Cerebellar cortex (tissue), 1 donor: Measurements from ENCODE around the gene AQP9.
A peak's percentile ranks its signal among the peaks of the same experiment; 100 is the strongest.

Experiments
- DNase-seq: peaks from one replicate; pipeline ENCODE4 v3.0.0-alpha.2; 2015; ENCODE audit warnings: low spot score

AQP9 gene

GRCh38 chr15:58139989-58140522, 1.9 kb downstream of the AQP9 start:
- no peak for DNase-seq

GRCh38 chr15:58141894-58142293, 3.7 kb downstream of the AQP9 start:
- DNase-seq, result no peak

- no peak for DNase-seq
These were observed 4.8 kb downstream of the AQP9 start for GRCh38 chr15:58142827-58143461.

- DNase-seq, result no peak
These were observed 7.4 kb downstream of the AQP9 start for GRCh38 chr15:58145606-58146005.

GRCh38 chr15:58146211-58146610, 8.0 kb downstream of the AQP9 start:
- DNase-seq, result no peak

GRCh38 chr15:58146749-58147148, 8.6 kb downstream of the AQP9 start:
- DNase-seq, result no peak

GRCh38 chr15:58147171-58147611, 9.0 kb downstream of the AQP9 start:
- DNase-seq, result no peak

- DNase-seq, result no peak
These were observed 9.9 kb downstream of the AQP9 start for GRCh38 chr15:58148120-58148519.

- DNase-seq, result no peak
These were observed 10.7 kb downstream of the AQP9 start for GRCh38 chr15:58148633-58149445.

GRCh38 chr15:58154769-58155168, 16.6 kb downstream of the AQP9 start:
- no peak for DNase-seq

- no peak for DNase-seq
These were observed 21.7 kb downstream of the AQP9 start for GRCh38 chr15:58159827-58160386.

- no peak for DNase-seq
These were observed 23.3 kb downstream of the AQP9 start for GRCh38 chr15:58161436-58161930.

- DNase-seq, result no peak
These were observed 25.8 kb downstream of the AQP9 start for GRCh38 chr15:58163985-58164384.

GRCh38 chr15:58164926-58165325, 26.7 kb downstream of the AQP9 start:
- no peak for DNase-seq

- peak; percentile 6 for DNase-seq
These were observed 27.5 kb downstream of the AQP9 start for GRCh38 chr15:58165661-58166060.

- no peak for DNase-seq
These were observed 29.0 kb downstream of the AQP9 start for GRCh38 chr15:58167095-58167691.

GRCh38 chr15:58169934-58170333, 31.8 kb downstream of the AQP9 start:
- DNase-seq, result no peak

GRCh38 chr15:58171476-58172061, 33.4 kb downstream of the AQP9 start:
- DNase-seq, result no peak

GRCh38 chr15:58174709-58175108, 36.5 kb downstream of the AQP9 start:
- DNase-seq, result no peak

GRCh38 chr15:58175955-58176354, 37.8 kb downstream of the AQP9 start:
- no peak for DNase-seq

- DNase-seq, result no peak
These were observed 40.5 kb downstream of the AQP9 start for GRCh38 chr15:58178668-58179067.

GRCh38 chr15:58179206-58179605, 41.0 kb downstream of the AQP9 start:
- DNase-seq, result no peak
